Measurements from ENCODE around the gene LMNB1.

- TF ChIP-seq, protein P1, sequence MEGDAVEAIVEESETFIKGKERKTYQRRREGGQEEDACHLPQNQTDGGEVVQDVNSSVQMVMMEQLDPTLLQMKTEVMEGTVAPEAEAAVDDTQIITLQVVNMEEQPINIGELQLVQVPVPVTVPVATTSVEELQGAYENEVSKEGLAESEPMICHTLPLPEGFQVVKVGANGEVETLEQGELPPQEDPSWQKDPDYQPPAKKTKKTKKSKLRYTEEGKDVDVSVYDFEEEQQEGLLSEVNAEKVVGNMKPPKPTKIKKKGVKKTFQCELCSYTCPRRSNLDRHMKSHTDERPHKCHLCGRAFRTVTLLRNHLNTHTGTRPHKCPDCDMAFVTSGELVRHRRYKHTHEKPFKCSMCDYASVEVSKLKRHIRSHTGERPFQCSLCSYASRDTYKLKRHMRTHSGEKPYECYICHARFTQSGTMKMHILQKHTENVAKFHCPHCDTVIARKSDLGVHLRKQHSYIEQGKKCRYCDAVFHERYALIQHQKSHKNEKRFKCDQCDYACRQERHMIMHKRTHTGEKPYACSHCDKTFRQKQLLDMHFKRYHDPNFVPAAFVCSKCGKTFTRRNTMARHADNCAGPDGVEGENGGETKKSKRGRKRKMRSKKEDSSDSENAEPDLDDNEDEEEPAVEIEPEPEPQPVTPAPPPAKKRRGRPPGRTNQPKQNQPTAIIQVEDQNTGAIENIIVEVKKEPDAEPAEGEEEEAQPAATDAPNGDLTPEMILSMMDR (IDR thresholded peaks at IDR 0.05): no peak
- no peak for TF ChIP-seq POLR2A (IDR thresholded peaks at IDR 0.05)
Measured at GRCh38 chr5:126809916-126810315, 33.0 kb downstream of the LMNB1 start.
